ENCODE data around the gene MIDN.

MIDN gene

DNA sequence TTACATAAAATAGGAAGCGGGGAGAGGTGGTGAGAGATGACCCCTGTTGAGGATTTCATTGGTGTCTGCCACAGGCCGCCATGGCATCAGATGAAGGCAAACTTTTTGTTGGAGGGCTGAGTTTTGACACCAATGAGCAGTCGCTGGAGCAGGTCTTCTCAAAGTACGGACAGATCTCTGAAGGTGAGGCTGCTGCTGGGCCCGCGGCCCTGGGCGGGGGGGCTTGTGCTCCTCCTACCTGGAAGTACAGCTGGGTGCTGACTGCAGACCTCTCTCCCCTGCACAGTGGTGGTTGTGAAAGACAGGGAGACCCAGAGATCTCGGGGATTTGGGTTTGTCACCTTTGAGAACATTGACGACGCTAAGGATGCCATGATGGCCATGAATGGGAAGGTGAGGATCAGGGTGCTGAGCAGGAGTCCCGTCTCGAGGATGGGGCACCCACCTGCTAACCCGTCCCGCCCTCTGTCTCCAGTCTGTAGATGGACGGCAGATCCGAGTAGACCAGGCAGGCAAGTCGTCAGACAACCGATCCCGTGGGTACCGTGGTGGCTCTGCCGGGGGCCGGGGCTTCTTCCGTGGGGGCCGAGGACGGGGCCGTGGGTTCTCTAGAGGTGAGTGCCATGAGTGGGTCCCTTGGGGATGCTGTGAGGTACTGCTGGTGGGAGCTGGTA, 22.6 kb downstream of the MIDN start:
- DNase-seq (ENCODE audit: low read depth), result no peak

DNA sequence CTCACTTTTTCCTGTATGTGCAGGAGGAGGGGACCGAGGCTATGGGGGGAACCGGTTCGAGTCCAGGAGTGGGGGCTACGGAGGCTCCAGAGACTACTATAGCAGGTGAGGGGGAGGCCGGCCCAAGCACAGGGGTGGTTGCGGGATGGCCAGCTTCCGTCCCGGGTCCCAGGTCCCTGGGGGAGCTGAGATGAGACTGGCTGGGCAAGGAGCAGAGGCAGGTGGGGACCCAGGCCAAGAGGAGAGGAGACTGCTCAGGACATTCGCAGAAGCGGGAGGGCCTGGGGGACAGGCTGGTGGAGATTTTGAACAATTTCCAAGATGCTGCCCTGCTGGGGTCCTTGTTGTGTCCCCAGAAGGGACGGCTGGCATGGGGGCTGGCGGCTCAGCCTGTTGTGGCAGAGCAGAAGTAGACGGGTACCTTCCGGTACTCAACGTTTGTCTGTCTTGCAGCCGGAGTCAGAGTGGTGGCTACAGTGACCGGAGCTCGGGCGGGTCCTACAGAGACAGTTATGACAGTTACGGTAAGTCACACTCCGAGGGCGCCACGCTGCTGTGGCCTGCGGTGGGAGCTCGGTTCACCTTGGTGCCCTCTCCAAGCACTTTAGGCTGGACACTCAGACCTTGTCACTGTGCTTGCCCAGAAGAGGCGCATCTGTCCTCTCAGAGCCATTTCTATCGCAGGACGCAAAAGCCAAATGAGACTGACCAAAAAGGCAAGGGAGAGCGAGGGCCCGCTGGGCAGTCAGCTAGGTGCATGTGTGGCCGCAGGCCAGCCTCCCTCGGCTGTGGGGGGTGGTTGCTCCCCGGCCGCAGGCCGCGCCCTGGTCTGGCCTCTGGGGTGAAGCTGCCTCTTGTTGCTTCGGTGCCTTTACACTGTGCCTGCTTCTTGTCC, 23.4 kb downstream of the MIDN start:
- DNase-seq (ENCODE audit: low read depth), result no peak

DNA sequence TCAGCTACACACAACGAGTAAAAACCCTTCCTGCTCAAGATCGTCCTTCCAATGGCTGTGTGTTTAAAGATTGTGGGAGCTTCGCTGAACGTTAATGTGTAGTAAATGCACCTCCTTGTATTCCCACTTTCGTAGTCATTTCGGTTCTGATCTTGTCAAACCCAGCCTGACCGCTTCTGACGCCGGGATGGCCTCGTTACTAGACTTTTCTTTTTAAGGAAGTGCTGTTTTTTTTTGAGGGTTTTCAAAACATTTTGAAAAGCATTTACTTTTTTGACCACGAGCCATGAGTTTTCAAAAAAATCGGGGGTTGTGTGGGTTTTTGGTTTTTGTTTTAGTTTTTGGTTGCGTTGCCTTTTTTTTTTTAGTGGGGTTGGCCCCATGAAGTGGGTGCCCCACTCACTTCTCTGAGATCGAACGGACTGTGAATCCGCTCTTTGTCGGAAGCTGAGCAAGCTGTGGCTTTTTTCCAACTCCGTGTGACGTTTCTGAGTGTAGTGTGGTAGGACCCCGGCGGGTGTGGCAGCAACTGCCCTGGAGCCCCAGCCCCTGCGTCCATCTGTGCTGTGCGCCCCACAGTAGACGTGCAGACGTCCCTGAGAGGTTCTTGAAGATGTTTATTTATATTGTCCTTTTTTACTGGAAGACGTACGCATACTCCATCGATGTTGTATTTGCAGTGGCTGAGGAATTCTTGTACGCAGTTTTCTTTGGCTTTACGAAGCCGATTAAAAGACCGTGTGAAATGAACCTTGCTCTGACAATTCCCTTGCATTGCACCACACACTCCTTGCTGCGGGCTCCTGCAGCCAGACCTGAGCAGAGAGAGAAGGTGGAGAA, 24.3 kb downstream of the MIDN start:
- DNase-seq (ENCODE audit: low read depth), result no peak

DNA sequence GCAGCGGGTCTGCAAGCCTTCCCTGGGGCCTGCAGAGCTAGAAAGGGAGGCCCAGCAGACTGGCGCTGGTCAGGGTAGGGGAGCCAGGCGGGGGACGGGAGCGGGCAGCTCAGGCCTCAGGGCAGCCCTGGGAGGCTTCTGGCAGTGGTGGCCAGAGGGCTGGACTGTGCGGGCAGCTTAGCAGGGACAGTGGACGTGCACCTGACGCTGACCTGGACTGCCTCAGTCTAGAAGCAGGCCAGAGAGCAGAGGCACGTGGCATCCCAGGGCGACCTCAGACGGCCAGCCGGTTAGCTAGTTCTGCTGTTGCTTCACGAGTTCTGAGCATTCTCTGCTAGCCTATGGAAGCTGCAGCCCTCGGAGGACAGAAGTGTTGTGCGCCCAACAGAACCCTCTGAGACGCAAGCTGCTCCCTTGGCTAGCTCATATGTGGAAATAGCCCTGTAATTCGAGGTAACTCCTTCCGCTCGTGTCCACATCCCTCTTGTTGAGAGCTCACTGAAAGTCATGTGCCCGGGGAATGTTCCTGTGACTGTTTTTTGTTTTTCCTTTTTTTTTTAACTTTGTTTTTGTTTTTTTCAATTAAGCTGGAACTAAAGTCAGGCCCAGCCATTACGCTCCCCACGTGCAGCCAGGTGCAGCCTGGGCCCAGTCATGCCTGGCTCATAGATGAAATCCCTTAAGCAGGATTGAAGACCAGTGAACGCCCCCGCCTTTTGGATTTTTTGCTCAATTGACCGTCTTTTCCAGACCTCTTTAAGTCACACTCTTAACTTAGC, 25.1 kb downstream of the MIDN start:
- no peak for DNase-seq (ENCODE audit: low read depth)

DNA sequence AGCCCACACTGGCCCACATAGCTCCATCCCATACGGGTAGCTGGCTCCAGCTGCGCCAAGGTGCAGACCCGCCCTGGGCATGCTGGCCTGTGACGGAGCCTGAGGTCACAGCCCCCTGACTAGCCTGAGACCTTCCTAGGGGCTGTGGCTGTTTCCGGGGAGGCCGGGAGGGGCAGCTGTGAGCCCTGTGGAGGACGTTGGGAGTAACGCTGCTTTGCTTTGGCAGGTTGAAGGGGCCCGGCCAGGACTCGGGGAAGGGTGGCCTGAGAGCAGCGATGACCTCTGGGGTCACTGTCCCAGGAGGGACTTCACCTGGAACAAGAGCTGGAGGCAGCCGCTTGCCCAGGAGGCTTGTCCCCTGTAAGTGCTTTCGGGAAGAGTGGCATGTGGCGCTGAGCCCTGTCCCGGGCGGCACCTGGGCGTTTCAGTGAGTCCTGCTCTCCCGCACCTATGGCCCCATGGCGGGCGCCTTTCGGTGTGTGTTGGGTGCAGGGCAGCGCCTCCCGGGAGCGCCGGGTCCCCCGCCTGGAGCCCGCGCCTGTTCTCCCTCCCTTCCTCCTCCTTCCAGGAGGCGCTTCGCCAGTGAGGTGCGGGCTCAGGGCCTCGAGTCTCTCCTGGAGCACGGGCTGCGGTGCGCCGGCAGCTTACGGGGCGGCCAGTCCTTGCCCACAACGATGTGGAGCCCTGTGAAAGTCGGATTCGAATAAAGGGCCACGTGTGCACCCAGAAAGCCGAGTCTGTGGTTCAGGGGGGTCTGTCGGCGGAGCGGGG, 25.9 kb downstream of the MIDN start:
- DNase-seq (ENCODE audit: low read depth), result no peak

DNA sequence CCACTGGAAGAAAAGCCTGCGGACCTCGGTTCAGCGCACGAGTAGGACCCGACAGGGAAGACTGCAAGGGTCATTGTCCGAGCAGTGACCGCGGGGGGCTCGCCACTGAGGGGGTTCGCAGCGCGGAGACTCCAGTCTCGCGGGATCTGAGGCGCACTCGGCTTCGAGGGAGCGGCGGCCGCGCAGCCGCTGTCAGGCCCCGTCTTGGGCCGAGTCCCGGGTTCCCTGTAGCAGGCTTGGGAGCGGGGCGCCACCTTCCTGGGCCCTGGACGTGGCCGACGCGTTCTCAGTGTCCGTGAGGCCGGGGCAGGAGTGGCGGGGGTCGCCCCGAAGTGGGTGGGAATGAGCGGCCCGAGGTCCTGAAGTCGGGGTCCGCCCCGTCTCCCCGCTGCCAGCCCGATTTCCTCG, 26.5 kb downstream of the MIDN start:
- no peak for DNase-seq (ENCODE audit: low read depth)

DNA sequence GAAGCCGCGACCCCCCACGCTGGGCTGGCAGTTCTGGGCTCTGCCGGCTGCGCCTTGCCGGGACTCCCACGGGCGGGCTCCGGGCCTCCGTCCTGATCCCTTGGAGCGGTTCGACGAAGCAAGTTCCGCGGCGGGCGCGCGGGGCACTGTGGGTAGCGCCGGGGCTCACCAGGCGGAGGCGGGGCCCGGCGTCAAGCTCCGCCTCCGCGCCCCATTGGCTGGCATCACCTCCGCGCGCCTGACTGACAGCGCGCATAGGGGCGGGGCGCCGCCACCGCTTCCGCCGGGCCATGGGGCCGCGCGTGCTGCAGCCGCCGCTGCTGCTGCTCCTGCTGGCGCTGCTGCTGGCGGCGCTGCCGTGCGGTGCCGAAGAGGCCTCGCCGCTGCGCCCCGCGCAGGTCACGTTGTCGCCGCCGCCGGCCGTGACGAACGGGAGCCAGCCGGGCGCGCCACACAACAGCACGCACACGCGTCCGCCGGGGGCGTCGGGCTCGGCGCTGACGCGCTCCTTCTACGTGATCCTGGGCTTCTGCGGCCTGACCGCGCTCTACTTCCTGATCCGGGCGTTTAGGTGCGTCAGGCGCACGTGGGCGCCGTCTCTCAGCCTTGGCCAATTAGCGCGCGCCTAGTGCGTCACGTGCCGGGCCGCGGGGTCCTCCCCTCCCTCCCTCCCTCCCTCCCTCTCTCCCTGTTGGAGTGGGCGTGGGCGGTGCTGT, 27.0 kb downstream of the MIDN start, which contains the start of gene FAM174C:
FAM174C (plus strand) TSS at position 271 of the 716 bp plus-strand sequence; CDS start at position 291, 20 bp downstream.
- DNase-seq (ENCODE audit: low read depth), result peak; percentile 92

DNA sequence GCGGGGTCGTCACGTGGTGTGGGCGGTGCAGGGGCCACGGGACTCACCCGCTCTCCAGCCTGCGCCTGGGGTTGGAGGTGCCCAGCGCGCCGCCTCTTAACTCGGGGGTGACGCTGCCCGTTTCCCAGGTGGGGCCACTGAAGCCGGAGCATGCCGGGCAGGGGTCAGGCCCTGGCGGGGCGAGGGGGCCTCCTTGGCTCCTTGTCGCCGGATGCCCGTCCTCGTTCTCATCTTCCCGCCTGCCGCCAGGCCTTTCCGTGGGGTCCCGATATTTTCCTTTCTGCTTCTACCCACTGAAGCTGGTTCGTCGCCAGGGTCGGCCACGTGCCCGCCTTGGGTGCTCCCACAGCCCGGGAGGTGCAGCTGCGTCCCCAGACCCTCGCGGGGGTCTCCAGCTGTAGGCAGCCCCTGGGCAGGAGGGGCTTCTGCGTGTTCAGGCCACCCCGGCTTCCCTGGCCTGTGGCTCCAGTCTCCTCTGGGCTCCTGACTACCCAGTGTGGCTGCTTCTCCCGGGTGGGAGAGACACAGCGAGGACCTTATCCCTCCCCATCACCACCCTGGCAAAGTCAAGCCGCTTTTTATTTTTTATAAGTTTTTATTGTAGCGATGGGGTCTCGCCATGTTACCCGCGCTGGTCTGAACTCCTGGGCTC, 27.7 kb downstream of the MIDN start:
- no peak for DNase-seq (ENCODE audit: low read depth)

DNA sequence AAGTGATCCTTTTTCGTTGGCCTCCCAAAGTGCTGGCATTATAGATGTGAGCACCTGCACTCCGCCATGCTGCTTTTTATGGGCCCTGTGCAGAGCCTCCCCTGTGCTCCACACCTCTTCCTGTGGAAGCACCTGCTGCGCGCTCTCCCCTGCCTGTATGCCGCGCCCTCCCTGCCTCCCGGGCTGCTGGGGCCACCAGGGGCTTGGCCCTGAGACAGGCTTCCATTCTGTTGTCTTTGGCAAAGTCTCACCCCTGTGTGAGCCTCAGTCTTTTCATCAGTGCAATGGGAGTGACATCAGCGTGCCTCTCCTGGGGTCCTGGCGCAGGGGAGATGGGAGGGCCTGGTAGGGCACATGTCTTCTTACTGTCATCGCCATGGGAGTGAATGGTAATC, 28.2 kb downstream of the MIDN start:
- no peak for DNase-seq (ENCODE audit: low read depth)

DNA sequence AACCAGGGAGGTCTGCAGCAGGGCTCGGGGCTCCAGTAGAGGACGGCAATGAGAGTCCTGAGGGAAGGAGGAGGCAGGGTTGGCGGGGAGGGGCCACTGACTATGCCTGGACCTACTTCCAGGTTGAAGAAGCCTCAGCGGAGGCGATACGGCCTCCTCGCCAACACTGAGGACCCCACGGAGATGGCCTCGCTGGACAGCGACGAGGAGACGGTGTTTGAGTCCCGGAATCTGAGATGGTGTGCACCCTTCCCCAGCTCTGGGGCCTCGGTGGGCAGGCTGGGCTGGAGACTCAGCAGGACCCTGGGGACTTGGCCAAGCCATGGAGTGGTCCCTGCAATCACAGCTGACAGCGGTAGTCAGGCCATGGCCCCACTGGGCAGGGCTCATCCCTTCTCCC, 28.7 kb downstream of the MIDN start:
- DNase-seq (ENCODE audit: low read depth), result no peak

DNA sequence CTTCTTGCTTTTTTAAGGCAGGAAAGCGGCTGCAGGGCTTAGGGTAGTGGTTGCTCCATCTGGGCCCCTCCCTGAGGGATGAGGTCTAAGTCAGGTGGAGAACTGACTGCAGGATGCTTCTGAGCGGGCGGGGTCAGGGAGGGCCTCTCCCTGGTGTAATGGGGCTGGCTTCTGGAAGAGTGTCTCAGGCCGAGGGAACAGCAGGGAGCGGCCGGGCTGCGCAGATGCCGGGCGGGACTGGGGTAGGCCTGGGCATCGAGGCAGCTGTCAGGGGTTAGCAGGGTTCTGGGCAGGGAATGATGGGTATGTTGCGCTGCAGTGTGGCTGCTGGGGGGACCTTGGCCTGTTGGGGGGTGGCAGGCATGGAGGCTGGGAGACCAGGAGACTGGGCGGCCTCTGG, 29.7 kb downstream of the MIDN start:
- no peak for DNase-seq (ENCODE audit: low read depth)

DNA sequence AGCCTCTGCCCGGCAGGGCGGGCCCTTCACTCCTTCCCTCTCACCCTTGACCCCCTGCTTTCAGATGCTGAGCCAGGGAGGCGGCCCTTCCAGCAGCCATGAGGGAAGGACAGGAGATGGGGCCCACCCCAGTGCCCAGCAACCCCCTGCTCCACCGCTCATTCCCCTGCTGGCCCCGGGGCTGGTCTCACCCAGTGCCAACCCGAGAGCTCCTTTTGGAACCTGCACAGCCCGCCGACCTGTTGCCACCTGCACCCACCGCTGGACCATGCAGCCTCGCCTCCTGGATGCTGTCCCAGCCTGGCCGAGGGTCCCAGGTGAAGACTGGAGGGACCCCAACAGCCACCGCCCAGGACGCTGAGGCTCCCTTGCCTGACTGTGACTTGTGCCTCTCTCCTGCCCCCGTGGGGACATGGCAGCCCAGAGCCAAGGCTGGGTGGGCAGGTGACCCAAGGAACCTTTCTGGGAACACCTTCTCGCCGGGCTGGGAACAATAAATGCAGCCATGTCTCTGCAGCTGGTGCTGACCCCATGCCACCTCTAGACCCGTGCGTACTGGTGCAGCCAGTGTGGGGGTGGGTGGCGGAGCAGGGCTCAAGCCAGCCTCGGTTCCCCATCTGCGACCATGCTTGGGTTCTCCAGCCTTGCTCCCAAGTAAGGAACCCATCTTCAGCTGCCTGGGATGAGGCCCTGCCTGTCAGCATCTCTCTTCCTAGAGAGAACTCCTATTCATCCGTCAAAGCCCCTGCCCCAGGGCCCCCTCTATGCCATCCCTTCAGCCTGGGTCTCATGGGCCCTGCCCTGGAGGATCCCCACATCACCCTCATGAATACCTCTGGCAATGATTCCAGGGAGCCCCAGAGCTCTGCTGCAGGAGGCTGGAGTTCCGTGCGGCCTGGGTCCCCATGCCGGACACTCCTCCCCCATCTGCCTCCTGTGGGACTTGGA, 30.6 kb downstream of the MIDN start:
- no peak for DNase-seq (ENCODE audit: low read depth)

DNA sequence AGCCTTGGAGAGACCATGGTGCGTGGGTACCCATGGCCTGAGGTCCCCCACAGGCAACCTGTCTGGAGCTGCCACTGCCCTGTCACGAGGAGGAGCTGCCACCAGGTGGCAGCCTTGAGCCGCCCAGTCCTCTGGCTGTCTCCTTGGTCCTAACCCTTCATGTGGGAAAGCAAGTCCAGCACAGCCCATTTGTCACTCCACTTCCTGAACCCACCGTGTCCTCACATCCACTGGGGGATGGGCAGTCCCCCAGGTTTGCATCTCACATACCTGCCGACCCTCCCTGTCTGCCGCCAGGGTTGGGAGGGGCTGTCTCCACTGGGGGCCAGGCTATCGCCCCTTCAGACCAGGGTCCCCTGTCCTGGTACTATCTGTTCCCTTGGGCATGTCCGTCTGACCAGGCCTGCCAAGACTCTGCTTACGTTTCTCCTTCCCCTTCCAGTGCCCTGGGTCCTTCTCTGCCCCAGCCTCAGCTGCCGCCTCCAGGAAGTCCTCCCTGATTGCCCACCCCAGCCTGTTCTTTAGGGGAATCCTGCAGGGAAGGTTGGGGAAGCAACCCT, 31.5 kb downstream of the MIDN start:
- DNase-seq (ENCODE audit: low read depth), result peak; percentile 62

DNA sequence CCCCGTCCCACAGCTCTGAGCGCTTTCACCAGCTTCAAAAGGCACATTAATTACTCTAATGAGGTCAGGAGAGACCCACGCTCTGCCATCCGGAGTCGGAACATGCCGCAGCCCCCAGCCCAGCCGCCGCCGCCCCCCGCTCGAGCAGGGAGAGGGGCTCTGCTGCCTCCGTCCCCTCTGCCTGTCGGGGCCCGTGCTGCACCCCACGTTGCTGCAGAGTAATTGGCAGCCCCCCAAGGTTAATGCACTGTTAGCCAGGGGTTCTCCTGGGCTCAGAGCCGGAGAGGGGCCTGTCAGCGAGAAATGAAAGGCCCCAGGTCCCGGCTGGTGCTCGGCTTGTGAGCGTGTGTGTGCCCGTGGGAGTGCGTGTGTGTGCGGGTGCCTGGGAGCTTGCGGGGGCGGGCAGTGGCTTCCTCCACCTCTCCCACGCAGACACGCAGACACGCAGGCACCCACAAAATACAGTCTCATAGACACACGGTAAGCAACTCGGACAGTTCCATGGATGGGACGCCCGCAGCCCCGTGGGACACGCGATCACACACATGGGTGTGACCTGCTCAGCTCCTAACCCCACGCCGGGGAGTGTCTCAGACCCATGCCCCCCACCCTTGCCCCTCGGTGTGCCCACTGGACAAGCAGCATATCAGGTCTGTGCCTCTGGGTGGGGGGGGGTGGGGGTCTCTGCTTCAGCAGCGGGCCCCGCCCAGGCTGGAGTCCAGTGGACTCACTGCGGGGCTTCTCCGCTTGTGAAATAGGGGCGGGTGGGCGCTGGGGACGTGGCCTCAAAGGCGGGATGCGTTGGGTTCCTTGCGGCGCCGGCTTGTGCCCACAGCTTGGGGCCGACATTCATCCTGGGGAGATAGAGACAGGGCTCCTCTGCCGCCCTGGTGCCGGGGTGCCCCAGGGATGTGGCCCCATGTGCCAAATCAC, 32.5 kb downstream of the MIDN start:
- no peak for DNase-seq (ENCODE audit: low read depth)

DNA sequence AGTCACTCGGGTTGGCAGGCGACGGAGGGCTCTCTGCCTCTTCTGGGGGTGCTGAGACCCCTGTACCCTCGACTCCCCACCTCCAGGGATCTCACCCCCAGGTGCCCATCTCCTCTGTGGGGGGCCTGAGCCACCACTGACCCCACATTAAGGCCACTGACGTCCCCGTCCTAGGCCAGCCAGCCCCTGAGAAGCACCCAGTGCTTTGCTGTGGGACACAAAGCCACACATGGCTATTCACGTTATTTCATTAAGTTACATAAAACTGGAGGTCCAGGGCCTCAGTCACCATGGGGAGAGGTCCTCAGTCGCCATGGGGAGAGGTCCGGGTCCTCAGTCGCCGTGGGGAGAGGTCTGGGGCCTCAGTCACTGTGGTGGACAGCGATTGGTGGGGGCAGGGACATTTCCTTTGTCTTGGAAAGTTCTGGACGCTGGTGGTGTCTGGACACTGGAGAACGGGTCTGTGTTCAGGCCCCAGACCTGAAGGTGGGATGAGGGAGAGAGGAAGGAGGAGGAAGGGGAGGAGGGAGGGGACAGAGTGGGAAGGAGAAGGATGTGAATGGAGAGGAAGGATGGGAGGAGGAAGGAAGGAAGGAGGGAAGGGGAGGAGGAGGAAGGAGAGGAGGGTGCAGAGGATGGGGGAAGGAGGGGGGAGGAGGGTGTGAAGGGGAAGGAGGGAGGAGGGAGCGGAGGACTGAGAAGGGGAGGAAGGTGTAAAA, 33.3 kb downstream of the MIDN start:
- DNase-seq (ENCODE audit: low read depth), result no peak

DNA sequence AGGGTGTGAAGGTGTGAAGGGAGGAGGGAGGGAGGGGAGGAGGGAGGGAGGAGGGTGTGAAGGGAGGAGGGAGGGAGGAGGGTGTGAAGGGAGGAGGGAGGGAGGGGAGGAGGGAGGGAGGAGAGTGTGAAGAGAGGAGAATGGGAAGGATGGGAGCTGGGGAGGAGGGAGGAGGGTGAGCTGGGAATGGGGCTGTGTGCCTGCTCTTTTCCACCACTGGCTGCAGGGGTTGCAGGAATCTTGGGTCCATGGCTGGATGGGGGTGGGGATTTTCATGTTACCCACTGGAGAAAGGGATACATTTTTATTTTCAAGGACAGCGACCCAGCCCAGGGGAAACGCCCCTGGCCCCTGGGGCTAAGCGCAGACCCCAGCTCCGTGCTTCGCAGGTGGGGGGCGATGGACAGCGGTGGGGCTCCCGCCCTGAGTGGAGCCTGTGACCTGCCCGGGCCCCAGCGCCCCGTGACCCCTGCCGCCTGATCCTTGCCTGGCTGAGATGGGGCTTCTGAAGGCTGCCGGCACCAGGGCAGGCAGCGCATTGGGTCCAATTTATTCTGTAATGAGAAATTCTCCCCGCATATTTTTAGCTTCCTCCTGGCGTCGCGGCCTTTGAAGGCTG, 34.3 kb downstream of the MIDN start:
- no peak for DNase-seq (ENCODE audit: low read depth)

All from GM04504 (cell line).